ENCODE data around the gene KDM3B.
"Not testable (repeated sequence)": the region's sequence is repeated elsewhere in the genome, so short reads cannot be mapped to it uniquely, and the experiment has no call there.

Gene KDM3B

GRCh38 chr5:138465261-138466124 lies 113.0 kb downstream of the KDM3B start, which contains the start of gene EGR1:
TSS of gene EGR1 (plus strand) at chr5:138465479. CDS start at chr5:138465762, 283 bp downstream.
- peak; percentile 90 to 100 (median 98) for DNase-seq

GRCh38 chr5:138466125-138466899 lies 113.8 kb downstream of the KDM3B start:
- DNase-seq = peak in 3 of 56 donors; percentile 38 to 77 (median 42)

- DNase-seq = no peak
Measured at GRCh38 chr5:138466900-138467710, 114.6 kb downstream of the KDM3B start.

- no peak for DNase-seq
Measured at GRCh38 chr5:138467711-138468132, 115.2 kb downstream of the KDM3B start.

DNA sequence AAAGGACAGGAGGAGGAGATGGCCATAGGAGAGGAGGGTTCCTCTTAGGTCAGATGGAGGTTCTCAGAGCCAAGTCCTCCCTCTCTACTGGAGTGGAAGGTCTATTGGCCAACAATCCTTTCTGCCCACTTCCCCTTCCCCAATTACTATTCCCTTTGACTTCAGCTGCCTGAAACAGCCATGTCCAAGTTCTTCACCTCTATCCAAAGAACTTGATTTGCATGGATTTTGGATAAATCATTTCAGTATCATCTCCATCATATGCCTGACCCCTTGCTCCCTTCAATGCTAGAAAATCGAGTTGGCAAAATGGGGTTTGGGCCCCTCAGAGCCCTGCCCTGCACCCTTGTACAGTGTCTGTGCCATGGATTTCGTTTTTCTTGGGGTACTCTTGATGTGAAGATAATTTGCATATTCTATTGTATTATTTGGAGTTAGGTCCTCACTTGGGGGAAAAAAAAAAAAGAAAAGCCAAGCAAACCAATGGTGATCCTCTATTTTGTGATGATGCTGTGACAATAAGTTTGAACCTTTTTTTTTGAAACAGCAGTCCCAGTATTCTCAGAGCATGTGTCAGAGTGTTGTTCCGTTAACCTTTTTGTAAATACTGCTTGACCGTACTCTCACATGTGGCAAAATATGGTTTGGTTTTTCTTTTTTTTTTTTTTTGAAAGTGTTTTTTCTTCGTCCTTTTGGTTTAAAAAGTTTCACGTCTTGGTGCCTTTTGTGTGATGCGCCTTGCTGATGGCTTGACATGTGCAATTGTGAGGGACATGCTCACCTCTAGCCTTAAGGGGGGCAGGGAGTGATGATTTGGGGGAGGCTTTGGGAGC lies 115.9 kb downstream of the KDM3B start:
- DNase-seq = no peak

DNA sequence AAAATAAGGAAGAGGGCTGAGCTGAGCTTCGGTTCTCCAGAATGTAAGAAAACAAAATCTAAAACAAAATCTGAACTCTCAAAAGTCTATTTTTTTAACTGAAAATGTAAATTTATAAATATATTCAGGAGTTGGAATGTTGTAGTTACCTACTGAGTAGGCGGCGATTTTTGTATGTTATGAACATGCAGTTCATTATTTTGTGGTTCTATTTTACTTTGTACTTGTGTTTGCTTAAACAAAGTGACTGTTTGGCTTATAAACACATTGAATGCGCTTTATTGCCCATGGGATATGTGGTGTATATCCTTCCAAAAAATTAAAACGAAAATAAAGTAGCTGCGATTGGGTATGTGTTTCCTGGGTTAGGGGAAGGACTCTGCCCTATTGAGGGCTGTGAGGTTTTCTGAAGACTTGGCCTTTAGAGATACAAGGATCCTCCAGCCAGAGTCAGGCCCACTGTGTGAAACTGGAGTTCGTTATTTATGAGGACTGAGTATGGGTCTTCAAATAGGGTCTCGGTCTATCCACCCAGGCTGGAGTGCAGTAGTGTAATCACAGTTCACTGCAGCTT lies 116.6 kb downstream of the KDM3B start:
- no peak for DNase-seq

DNA sequence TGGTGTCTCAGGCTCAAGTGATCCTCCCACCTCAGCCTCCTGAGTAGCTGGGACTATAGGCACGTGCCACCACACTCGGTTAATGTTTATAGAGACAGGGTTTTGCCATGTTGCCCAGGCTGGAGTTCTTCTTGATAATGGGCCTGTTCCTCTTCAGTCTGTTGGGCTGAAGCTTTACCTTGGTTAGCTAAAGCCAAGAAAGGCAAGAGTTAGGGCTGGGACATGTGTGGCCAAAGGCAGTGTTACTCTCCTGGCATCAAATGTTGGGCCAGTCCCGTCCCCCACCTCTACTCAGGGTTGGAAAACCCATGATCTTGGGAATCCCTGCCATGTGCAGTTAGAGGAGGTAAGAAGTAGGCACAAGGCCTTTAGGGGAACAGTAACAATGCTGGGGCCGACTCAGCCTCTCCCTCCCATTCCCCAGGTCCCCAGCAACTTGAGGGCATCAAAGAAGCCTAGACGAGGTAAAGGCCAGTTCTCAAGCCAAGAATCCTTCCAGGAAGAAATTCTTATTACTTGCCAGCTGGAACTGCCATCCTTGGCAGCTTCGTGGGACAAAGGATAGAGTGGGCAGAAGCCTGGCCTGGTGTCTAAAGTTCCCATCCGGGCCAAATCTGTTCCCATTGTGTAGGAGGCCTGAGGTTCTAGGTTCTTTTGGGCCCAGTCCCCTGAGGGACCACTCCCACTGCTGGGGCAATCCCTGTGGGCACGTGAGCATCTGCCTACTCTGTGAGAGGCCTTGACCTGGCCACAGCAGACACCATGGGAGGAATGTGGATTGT lies 117.2 kb downstream of the KDM3B start:
- no peak for DNase-seq

DNA sequence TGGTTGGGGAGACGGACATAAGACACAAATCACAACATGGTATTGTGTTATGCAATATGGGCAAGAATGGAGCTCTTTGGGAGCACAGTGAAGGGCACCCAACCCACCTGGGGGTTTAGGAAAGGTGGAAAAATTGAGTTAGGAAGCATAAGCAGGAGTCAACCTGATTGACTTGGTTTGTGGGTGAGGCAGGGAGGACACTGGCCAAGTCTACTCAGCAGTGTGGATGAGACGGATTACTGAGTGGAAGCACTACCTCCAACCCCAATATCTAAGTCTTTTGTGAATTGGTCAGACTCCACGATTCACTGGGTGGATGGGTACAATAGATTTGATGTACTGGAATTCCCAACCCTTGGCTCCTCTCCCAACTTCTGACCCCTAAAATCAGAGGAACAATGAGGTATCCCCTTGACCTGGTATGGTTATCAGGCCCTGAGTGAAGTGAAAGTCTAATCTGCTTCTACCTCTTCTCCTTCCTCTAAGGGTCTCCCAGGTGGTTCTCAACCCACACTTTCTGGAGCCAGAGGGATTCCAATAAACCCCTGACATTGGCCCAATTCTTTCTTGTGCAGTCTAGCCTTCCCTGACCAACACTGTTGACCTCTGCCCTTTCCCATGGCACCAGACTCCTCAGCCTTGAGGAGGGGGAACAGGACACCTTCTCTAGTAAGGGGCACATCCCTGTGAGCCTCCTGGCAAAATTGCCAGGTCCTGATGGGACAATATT lies 118.0 kb downstream of the KDM3B start:
- no peak for DNase-seq

DNA sequence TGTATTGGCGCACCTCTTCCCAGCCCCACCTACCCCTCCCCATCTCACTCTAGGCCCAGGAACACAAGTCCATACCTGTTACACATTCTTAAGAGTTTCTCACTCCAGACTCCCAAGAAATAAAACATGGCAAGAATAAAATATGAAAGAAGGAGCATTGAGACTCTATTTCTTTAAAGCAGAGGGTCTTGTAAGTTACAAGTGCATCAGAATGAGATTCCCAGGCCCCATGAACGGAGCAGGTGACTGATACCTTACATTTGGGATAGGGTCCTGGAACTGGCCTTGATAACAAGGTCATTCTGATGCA lies 118.5 kb downstream of the KDM3B start:
- no peak for DNase-seq

- DNase-seq = no peak
Measured at GRCh38 chr5:138472353-138472752, 119.9 kb downstream of the KDM3B start.

DNA sequence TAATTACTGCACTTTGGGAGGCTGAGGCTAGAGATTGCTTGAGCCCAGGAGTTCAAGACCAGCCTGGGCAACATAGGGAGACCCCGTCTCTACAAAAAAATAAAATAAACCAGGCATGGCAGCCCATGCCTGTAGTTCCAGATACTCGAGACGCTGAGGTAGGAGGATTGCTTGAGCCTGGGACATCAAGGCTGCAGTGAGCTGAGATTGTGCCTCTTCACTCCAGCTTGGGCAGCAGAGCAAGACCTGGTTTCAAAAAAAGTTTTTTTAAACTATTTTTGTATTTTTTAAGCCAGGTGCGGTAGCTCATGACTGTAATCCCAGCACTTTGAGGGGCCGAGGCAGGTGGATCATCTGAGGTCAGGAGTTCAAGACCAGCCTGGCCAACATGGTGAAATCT lies 120.7 kb downstream of the KDM3B start:
- not testable (repeated sequence) for DNase-seq

GRCh38 chr5:138476918-138477317 lies 124.4 kb downstream of the KDM3B start:
- no peak for DNase-seq

DNA sequence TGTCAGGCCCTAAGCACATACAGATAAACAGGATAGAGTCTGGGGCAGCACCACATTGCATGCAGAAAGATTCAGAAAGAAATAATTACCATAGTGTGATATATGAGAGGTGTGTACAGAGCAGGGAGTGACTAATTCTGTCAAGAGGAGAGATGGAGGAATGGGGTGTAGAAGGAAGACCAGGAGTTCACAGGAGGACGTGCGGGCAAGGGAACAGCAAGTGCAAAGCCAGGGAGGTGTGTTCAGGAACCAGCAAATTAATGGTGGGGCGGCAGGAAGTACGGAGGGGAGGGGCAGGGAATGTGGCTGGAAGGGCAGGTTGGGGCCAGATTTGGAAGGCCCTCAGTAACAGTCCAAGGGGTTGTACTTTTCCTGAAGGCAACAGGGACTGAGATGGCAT lies 130.2 kb downstream of the KDM3B start:
- no peak for DNase-seq

Data from amygdala (tissue), 56 donors.